Measurements from ENCODE around the gene TNFAIP8.

Gene TNFAIP8

DNA sequence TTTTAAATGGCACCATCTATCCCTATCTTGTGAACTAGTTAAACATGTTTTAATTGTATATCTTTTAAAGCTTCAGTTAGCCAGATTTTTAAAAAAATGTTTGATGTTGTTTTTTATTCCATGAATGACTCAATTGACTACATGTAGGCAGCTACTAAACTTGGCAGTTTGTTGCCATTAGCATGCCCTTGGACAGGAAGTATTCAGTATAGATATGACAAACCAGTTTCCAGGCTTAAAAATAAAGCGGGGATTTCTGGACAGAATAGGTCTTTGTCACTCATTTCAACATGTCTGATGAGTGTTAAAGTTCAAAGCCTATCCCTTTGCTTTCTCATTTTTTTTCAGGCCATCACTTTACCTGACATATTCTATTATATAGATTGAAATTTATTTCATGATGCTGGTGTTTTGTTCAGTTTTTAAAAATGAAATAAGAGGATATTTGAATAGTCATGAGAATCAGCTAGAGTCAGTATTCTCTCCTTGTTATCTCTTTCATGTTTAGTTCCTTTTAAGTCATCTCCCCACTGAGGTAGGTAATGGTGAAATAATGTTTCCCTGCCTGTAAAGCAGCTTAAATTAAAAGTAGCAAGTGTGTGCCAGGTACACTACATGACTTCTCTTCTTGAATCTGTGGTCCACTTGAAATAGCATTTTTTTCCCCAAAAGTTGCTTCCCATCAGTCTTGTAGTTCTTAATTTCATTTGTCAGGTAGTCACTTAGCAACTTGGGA, 11.9 kb downstream of the TNFAIP8 start:
- no peak for DNase-seq (ENCODE audit: low read depth in 3 of 3)

DNA sequence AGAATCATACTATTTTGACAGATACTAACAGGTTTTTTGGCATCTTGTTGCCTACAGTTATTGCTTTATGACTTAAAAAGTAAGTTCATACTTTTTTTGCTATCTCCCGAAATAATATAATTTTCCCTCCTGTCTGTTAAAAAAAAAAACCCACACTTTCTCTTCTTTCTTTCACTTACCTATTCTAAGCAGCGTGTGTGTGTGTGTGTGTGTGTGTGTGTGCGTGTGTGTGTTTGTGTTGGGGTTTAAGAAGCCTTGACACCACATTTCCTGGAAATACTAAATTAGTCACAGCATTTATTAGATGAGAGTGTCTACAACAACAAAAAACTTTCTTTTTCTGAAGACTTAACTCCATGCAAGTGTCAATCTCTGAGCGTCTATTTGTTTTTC, 12.4 kb downstream of the TNFAIP8 start:
- DNase-seq (ENCODE audit: low read depth in 3 of 3) = no peak

DNA sequence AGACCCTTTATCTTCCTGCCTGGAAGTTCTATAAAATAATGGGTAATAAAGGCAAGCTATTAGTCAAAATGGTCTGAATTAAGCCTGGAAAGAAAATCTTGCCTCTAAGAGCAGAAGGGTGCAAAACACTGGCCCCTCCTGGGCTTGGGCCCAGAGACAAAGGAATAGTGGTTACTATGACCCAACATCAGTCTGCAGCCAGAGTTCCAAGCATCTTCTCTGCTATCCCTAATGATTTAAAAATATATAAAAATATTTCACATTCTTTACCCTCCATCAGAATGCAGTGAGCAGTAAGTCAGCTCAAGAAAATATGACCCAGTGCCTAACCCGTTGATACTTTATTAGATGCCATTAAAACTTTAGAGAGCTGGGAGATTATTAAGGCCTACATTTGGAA, 14.7 kb downstream of the TNFAIP8 start:
- DNase-seq (ENCODE audit: low read depth in 3 of 3) = no peak

DNA sequence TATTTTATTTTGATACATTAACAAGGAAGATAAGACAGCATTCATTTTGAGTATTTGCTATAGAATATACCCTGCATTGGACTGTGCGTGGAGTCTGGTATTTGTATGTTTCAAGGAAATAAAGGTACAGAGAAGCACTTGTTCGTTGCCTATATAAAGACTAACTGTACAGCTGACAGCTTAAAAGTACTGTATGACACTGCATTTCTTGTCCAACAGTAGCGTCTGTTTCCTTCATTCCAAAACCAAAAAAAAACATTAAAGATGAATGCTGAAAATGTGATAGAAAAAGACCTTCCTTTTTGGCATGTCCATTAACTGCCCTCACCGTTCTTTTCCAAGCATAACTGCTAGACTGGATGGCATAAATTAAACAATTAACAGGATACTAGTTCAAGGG, 15.3 kb downstream of the TNFAIP8 start:
- no peak for DNase-seq (ENCODE audit: low read depth in 3 of 3)

DNA sequence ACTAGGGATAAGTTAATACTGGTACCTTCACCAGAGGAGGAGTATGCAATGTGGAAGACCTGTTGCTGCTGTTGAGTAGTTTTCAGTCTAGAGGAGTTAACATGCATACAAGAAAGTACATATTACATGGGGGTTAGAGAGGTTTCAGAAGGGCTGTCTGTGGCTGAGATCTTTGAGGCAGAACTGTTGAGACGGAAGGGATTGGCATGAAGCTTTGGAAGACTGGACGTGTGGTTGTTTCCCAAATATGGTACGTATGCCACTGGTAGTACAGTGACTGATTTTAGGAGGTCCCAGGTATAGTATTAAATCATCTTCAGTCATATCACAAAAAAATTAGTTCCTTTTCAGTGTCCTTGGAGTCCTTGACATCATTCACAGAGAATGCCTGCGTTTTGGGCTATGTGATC, 17.6 kb downstream of the TNFAIP8 start:
- no peak for DNase-seq (ENCODE audit: low read depth in 3 of 3)

- DNase-seq (ENCODE audit: low read depth in 3 of 3) = no peak
These were observed 19.1 kb downstream of the TNFAIP8 start for GRCh38 chr5:119374901-119375300.

GRCh38 chr5:119377066-119377465, 21.2 kb downstream of the TNFAIP8 start:
- no peak for DNase-seq (ENCODE audit: low read depth in 3 of 3)

DNA sequence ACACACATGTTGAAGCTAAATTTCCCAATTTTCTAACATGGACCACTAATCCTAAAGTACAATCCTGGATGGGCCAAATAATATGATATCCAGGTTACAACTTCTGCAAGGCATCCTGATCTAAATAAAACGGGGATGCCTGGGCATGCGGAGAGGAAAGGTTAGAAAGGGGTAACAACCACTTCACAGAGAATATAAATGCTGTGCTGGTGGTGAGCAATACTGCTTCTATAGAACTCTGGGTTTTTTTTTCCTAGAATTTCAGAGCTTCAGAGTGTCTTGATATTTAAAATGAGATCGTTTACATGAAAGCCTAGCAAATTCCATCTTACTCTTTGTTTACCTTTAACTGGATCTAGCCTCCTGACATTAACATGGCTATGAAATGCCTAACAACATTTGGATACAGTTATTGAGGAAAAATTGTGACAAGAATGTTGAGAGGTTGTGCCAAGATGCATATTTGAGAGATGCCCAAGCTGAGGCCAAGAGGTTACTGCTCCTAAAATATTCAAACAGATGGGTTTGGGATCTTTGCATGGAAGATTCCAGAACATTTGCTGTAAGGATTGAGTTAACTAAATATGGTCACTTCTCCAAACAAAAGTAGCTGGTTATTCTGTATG, 22.4 kb downstream of the TNFAIP8 start:
- DNase-seq (ENCODE audit: low read depth in 3 of 3) = no peak

GRCh38 chr5:119379096-119379495, 23.3 kb downstream of the TNFAIP8 start:
- no peak for DNase-seq (ENCODE audit: low read depth in 3 of 3)

DNA sequence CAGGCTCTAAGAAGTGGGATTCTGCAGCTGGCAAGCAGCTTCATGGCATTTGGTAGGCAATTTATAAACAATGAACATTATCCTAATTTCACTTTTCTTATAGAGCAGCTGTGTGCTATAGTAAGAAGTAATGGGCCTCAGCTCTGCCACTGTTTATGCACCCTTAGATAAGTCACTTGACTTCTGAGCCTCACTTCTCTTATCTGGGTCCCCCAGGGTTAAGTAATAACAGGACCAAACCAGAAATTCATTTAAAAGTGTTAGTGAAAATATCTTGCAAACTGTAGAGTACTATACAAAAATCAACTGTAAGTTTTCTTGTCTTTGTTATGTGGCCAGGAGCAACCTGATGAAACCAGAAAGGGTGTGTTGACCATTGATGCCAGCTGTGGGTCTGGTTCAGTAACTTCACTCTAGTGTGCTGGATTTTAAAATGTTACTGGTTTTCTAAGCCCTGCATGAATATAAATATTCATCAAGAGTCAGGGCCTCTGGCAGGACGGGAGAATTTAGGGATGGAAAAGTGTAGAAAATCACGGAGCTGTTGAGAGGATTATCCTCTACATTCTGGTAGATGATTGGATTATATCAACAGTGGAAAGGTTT, 24.2 kb downstream of the TNFAIP8 start:
- DNase-seq (ENCODE audit: low read depth in 3 of 3) = no peak

DNA sequence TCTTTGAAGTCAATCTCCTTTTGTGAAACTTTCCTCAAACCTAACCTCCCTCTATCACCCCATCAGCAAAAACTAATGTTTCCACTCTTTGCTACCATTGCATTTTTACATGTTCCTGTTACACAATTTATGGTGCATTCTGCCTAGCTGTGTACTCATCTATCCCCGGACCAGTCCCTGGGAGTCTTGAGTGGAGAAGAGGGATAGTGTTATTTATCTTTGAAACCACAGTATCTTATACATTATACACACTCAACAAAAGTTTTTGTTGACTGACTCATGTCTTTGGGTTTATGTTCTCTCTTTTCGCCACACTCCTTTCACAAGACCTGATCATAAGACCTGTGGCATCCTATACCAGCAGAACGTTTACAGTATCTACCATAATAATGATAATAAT, 26.4 kb downstream of the TNFAIP8 start:
- DNase-seq (ENCODE audit: low read depth in 3 of 3) = no peak

- DNase-seq (ENCODE audit: low read depth in 3 of 3) = no peak
These were observed 27.2 kb downstream of the TNFAIP8 start for GRCh38 chr5:119383008-119383407.

GRCh38 chr5:119385136-119385535, 29.3 kb downstream of the TNFAIP8 start:
- DNase-seq (ENCODE audit: low read depth in 3 of 3) = no peak

DNA sequence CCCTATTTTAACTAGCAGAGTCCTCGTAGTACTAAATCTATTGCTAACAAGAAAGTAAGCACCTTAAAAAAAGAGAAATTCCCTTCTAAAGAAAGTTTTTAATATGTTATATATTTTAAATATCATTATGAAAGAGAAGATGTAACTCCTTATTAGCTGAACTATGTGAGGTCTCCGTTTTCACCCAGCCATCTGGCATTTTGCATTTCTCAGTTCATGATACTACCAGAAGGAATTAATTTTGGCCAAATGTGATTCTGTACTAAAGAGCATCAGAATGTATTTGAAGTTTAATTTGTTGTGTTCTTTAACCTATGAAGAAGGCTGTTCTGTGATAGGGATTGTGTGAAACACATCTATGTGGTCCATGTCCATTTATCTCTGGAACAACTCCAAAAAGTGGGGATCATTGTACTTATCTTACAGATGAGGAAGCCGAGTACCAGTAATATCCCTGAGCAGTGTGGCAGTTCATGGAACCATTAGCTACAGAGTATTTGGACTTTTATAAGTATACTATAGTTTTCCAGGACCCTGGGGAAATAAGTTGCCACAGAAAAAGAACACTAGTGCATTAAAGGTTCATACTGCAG, 29.8 kb downstream of the TNFAIP8 start:
- DNase-seq (ENCODE audit: low read depth in 3 of 3) = no peak

DNA sequence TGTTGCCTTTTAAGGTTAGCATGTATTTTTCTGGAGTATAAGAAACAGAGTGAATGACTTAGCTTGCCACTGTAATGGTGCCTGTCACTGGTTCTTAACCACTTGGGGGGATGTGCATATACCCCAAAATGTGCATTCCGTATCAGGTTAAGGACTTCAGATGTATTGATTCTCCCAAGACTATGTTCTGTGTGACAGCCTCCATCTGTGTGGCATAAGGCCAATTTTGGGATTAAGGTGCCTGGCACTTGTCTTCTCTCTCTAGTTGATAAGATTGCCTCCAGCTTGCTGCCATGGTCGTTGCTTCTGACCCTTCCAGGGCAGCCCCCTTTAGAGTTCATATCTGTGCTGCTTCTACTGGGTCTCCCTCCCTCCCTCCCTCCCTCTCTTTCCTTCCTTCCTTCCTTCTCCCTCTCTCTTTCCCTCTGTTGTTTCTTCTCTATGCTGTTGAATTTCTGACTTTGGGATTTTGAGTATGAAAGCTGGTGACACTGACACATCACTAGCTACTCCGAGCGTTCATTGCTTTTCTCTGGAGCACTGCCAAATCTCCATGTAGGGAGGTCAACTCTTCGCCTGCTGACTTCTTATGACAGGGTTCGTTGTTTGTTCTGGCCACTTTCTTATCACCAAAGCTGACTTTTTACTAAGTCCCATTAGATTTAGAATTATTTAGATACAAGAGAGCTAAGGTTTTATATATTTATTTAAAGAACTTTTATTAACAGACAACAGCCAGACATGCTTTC, 31.0 kb downstream of the TNFAIP8 start:
- no peak for DNase-seq (ENCODE audit: low read depth in 3 of 3)

DNA sequence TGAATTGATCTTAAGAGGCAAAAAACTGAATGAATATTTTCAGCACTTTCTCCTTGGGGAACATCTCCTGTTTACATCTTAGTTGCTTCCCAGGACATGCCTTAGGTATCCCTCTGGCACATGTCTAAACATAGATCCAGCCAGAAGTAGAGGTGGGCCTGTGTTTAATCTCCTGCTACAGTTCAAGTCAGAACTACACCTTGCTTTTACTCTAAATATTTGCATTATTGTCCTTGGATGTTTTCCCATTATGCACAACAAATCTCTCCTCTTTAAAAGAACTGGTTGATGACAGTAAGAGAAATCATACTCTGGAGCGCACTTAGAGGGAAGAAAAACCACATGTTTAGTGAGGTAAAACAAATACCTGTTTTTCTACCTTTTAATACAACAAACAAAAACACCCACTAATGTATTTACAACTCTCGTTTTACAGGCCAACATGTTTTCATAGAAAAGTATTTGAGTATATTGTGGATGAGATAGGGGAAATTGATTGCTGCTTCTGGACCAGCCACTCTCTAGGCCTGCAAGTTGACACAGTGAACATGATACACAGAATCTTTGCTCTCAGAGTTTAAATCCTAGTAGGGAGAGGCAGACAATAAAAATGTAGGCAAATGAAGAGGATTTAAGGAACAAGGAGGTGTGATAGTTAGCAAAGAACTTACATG, 32.3 kb downstream of the TNFAIP8 start:
- no peak for DNase-seq (ENCODE audit: low read depth in 3 of 3)

DNA sequence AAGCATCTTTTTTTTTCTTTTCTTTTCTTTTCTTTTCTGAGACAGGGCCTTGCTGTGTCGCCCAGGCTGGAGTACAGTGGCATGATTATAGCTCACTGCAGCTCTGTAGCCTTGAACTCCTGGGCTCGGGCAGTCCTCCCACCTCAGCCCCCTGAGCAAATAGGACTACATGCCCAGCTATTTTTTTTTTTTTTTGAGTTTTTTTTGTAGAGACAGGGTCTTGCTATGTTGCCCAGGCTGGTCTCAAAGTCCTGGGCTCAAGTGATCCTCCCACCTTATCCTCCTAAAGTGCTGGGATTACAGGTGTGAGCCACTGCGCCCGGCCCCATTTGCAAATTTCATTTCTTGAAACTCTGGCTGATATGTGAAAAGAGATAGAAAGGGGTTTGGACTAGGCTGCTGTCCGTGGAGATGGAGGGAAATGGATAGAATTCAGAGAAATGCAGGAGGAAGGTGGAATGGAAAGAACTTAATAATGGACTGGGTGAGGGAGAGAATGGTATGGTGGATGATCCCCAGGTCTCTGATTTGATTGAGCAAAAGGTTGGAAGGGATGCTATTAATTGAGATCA, 32.9 kb downstream of the TNFAIP8 start:
- DNase-seq (ENCODE audit: low read depth in 3 of 3) = no peak

DNA sequence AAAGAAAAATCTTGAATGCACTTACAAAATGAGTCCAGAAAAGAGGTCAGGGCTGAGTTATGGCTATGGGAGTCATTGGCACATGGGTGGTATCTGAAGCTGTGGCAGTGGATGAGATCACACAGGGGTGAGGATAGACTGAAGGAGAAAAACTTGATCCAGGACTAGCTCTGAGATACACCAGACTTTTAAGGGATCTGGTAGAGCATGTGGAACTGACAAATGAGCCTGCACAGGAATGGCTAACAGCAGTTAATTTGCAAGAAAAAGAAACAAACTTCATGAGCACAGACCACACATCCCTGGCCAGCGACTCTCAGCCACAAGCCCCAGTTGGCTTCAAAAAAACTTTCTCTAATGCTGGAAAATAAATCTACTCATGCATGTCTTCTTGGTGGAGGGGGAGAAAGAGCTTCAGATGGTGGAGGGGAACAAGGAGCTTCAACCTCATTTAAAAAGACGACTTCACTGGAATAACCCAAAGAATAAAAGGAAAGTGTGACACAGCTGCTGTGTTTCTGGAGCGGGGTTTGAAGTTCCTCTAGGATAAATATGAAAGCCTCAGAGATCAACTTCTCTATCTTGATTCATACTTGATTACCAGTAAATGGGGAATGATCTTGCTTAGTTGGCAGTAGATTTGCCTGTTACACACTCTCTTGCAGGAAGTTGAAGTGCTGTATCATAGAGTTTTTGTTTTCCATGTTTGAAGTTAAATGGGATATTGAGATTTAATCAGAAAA, 33.6 kb downstream of the TNFAIP8 start:
- no peak for DNase-seq (ENCODE audit: low read depth in 3 of 3)

- DNase-seq (ENCODE audit: low read depth in 3 of 3) = no peak
These were observed 34.6 kb downstream of the TNFAIP8 start for GRCh38 chr5:119390404-119390803.

- no peak for DNase-seq (ENCODE audit: low read depth in 3 of 3)
These were observed 37.4 kb downstream of the TNFAIP8 start for GRCh38 chr5:119393201-119393691.

All from stimulated activated CD4-positive, alpha-beta T cell treated with anti-CD3 and anti-CD28 coated beads, TNF-alpha, amount 100 ng/mL, for 48 hours (primary cell).